ENCODE results near the gene RAB11FIP5.
"Not testable (repeated sequence)": the region's sequence is repeated elsewhere in the genome, so short reads cannot be mapped to it uniquely, and the experiment has no call there.

Gene RAB11FIP5

GRCh38 chr2:73072416-73072815 lies 40.3 kb downstream of the RAB11FIP5 start:
- DNase-seq (ENCODE audit: insufficient read length, low spot score) (no peak), FAIRE-seq (no peak)
- no peak for TF ChIP-seq POLR2A (IDR thresholded peaks at IDR 0.05; ENCODE audit: low read depth, low read length)

DNA sequence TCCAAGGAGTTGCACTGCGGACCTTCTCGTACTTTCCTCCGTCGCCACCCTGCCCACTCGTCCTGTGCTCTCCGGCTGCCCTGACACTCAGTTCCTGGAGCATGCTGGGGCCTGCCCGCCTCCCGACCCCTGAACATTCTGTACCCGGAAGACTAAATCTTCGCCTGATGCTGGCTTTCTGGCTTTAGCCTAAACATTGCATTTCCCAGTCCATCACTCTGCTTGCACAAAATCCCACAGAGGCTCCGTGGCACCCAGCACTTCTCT lies 40.7 kb downstream of the RAB11FIP5 start:
- no peak for DNase-seq (ENCODE audit: insufficient read length, low spot score)
- TF ChIP-seq POLR2A (IDR thresholded peaks at IDR 0.05; ENCODE audit: low read depth, low read length): no peak
- FAIRE-seq: no peak

- DNase-seq (ENCODE audit: insufficient read length, low spot score) (peak; percentile 95), FAIRE-seq (no peak)
- TF ChIP-seq POLR2A (IDR thresholded peaks at IDR 0.05; ENCODE audit: low read depth, low read length): peak; percentile 38; the same call in 1 of the 2 replicates
These were observed 41.2 kb downstream of the RAB11FIP5 start, which contains the start of gene SFXN5 for GRCh38 chr2:73071360-73072128. SFXN5 (minus strand) TSS chr2:73071712; CDS start chr2:73071705, 7 bp downstream.

GRCh38 chr2:73070643-73071359 lies 41.9 kb downstream of the RAB11FIP5 start:
- FAIRE-seq (no peak), DNase-seq (ENCODE audit: insufficient read length, low spot score) (peak; percentile 37)
- TF ChIP-seq POLR2A (IDR thresholded peaks at IDR 0.05; ENCODE audit: low read depth, low read length): peak; percentile 45; the same call in 1 of the 2 replicates

DNA sequence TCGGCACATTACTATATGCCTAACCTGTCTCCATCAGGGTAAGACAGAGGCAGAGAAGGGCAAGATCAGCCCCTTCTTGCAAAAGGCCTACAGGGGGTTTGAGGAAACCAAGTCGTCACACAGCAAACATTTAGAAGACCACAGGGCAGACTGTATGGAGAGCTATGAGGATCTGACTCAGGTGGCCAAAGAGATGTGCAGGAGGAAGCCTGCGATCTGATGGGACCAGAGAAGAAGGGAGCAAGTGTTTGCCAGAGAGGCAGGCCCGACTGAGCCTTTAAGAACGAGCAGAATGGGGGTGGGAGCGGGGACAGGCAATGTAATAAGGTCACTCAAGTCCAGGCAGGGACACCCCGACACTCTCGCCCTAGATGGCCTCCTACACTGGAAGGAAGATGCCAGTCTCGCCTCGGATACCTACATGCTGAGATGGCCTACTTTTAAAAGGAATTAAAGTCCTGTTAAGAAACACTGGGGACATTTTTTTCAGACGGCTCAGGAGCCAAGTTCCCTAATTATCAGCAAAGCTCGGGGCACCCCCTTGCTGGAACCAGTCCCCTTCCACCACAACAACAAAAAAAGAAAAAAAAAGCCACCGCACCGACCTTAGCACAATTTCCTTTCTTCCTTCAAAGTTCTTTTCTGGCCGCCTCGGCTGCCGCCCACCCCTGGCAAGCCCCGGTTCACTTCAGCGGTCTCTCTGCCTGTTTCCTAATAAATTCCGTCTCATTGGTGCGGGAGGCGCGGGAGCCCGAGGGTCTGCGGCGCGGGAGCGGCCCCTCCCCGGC lies 42.7 kb downstream of the RAB11FIP5 start:
- FAIRE-seq: no peak
- TF ChIP-seq POLR2A (IDR thresholded peaks at IDR 0.05; ENCODE audit: low read depth, low read length): no peak
- no peak for DNase-seq (ENCODE audit: insufficient read length, low spot score)

- no peak for DNase-seq (ENCODE audit: insufficient read length, low spot score)
- FAIRE-seq: no peak
- no peak for TF ChIP-seq POLR2A (IDR thresholded peaks at IDR 0.05; ENCODE audit: low read depth, low read length)
These were observed 43.5 kb downstream of the RAB11FIP5 start for GRCh38 chr2:73069041-73069854.

DNA sequence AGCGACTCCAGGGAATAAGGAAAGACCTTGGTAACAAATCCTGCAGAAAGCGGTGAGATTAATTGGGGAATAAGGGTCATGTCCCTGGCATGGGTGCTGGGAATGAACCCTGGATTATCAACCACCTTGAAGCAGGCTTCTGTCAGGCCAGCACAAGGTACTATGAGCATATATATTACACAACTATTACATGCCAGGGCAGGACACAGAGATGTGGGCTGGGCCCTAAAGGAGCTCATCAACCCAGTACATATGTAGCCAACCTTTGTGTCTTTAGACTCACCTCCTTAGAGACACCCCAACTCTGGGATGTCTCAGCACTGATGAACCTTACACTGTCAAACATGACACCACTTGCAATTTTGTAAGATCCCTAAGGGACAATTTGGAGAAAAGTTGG lies 44.6 kb downstream of the RAB11FIP5 start:
- DNase-seq (ENCODE audit: insufficient read length, low spot score) (no peak), FAIRE-seq (no peak)
- TF ChIP-seq POLR2A (IDR thresholded peaks at IDR 0.05; ENCODE audit: low read depth, low read length): no peak

DNA sequence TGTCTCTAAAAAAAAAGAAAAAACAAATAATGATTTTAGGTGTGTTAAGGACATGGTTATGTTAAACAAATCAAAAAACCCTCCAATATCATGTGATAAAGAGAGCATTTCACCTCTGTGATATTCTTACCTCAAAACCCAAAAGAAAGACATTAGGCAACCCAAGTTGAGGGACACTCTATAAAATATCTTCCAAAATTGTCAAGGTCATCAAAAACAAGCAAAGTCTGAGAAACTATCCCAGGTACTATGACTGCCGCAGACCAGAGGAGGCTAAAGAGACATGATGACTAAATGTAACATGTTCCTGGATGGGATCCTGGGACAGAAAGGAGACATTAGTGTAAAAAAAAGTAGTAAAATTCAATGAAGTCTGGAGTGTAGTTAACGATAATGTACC lies 45.7 kb downstream of the RAB11FIP5 start:
- FAIRE-seq (no peak), DNase-seq (ENCODE audit: insufficient read length, low spot score) (no peak)
- TF ChIP-seq POLR2A (IDR thresholded peaks at IDR 0.05; ENCODE audit: low read depth, low read length): no peak

DNA sequence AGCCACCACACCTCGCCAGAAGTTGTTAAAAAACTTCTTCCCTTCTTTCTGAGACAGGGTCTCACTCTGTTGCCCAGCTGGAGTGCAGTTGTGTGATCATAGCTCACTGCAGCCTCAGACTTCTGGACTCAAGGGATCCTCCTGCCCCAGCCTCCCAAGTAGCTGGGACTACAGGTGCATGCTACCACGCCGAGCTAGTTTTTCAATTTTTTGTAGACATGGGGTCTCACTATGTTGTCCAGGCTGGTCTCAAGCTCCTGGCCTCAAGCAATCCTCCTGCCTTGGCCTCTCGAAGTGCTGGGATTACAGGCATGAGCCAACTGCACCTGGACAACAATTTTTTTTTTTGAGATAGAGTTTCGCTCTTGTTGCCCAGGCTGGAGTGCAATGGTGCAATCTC lies 47.7 kb downstream of the RAB11FIP5 start:
- not testable (repeated sequence) for FAIRE-seq; DNase-seq (ENCODE audit: insufficient read length, low spot score)

GRCh38 chr2:73063909-73064875 lies 48.6 kb downstream of the RAB11FIP5 start:
- TF ChIP-seq POLR2A (IDR thresholded peaks at IDR 0.05; ENCODE audit: low read depth, low read length): no peak
- FAIRE-seq (peak; percentile 79), DNase-seq (ENCODE audit: insufficient read length, low spot score) (peak; percentile 74)

DNA sequence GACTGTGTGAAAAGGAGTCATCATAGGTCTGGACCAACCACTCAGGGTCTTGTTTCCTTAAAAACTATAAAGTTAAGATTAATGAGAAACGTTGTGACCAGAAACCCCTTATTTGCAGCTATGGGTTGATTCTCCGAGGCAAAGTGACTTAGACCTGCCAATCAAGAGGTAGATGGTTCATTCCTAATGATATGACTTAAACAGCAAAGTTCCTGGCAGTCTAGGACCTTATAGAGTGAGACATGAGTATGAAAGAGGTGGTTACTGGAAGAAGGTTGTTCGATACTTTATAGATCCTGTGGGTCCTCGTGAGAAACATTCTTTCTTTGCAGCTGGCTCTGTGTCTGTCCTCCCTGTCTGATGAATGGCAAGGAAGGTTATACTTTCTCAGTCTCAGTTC lies 49.3 kb downstream of the RAB11FIP5 start:
- FAIRE-seq (no peak), DNase-seq (ENCODE audit: insufficient read length, low spot score) (no peak)
- TF ChIP-seq POLR2A (IDR thresholded peaks at IDR 0.05; ENCODE audit: low read depth, low read length): no peak

GRCh38 chr2:73059106-73059505 lies 53.6 kb downstream of the RAB11FIP5 start:
- no peak for FAIRE-seq
- DNase-seq (ENCODE audit: insufficient read length, low spot score): no peak
- no peak for TF ChIP-seq POLR2A (IDR thresholded peaks at IDR 0.05; ENCODE audit: low read depth, low read length)
